ENCODE measurements around the gene ZNF664.

The ZNF664 gene

DNA sequence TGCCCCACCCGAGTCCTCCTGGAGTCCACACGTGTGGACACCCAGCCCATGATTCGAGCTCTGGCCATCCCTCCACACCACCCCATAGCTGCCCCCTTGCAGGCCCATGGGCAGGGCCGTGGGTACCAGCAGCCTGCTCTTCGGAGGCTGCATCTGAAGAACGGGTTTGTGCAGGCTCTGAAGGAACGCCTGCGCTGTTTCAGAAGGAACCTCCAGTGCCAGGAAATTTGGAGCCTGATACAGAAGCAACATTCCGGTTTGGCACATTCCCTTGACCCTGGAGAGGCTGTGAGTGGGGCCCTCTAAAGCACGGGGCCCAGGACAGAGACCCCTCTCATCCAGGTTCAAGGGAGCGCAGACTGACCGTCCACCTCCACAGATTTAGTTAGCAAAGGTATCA is 57.0 kb downstream of the ZNF664 start:
- H3K4me3 ChIP-seq (ENCODE audit: low read length), result no peak overlapping the region
- H3K27ac ChIP-seq (ENCODE audit: low read depth, low read length), result no peak overlapping the region
- H3K36me3 ChIP-seq (ENCODE audit: control insufficient read depth, insufficient read depth, low read length), result no peaks in the 10 kb centered on the region
- no peaks in the 10 kb centered on the region for H3K4me1 ChIP-seq (ENCODE audit: control insufficient read depth, insufficient read depth, low read length)
- no peak overlapping the region for H3K9ac ChIP-seq (ENCODE audit: low read length)
- H3K27me3 ChIP-seq (ENCODE audit: control insufficient read depth, insufficient read depth, low read length), result no peaks in the 10 kb centered on the region

GRCh38 chr12:124030510-124030909 is 57.5 kb downstream of the ZNF664 start:
- Histone ChIP-seq H3K27me3 (ENCODE audit: control insufficient read depth, insufficient read depth, low read length) (no peaks in the 10 kb centered on the region), H3K4me3 (ENCODE audit: low read length) (no peak overlapping the region), H3K4me1 (ENCODE audit: control insufficient read depth, insufficient read depth, low read length) (no peaks in the 10 kb centered on the region), H3K36me3 (ENCODE audit: control insufficient read depth, insufficient read depth, low read length) (no peaks in the 10 kb centered on the region), H3K27ac (ENCODE audit: low read depth, low read length) (no peak overlapping the region), H3K9ac (ENCODE audit: low read length) (no peak overlapping the region)

DNA sequence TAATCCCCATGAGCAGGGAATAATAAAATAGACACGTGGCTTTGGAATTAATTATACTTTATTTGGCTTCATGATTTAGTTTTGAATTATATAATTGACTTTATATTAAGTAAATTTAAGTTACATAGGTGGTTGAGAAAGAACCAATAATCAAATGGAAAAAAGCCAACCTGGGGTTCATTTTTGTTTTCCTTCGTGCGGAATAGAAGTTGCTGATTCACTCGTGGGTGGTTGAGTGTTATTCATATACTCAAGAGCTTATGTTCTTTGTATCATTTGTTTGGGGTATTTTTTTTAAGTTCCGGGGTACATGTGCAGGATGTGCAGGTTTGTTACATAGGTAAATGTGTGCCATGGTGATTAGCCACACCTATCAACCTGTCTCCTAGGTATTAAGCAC is 58.0 kb downstream of the ZNF664 start:
- Histone ChIP-seq H3K4me3 (ENCODE audit: low read length) (no peak overlapping the region), H3K9ac (ENCODE audit: low read length) (no peak overlapping the region), H3K36me3 (ENCODE audit: control insufficient read depth, insufficient read depth, low read length) (no peaks in the 10 kb centered on the region), H3K27ac (ENCODE audit: low read depth, low read length) (no peak overlapping the region), H3K27me3 (ENCODE audit: control insufficient read depth, insufficient read depth, low read length) (no peaks in the 10 kb centered on the region), H3K4me1 (ENCODE audit: control insufficient read depth, insufficient read depth, low read length) (no peaks in the 10 kb centered on the region)

DNA sequence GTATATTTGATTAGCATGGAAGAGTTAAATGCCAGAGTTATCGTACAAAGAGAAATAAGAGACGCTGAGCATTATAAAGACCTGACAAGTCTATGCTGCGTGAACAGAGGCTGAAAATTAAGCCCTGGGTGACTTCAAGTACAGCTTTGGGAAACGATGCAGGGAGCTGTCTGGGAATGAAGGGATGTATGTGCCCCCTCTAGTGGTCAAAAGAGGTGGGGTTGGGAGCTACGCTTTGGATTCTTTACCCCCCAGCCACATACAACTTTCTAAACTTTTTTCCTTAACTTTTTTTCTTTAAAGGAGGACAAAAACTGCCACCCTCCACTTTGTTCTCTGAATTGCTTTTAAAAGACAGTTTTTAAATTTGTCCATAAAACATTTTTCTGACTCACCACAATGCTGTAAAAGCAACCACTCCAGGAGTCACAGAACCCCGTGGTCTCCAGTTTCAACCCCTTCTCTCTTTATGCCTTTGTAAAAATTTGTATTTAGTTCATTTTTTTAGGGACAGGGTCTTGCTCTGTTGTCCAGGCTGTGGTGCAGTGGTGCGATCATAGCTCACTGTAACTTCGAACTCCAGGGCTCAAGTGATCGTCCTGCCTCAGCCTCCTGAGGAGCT is 59.4 kb downstream of the ZNF664 start:
- Histone ChIP-seq H3K4me1 (ENCODE audit: control insufficient read depth, insufficient read depth, low read length) (no peaks in the 10 kb centered on the region), H3K36me3 (ENCODE audit: control insufficient read depth, insufficient read depth, low read length) (no peaks in the 10 kb centered on the region), H3K4me3 (ENCODE audit: low read length) (no peak overlapping the region), H3K27me3 (ENCODE audit: control insufficient read depth, insufficient read depth, low read length) (no peaks in the 10 kb centered on the region), H3K9ac (ENCODE audit: low read length) (no peak overlapping the region), H3K27ac (ENCODE audit: low read depth, low read length) (no peak overlapping the region)

DNA sequence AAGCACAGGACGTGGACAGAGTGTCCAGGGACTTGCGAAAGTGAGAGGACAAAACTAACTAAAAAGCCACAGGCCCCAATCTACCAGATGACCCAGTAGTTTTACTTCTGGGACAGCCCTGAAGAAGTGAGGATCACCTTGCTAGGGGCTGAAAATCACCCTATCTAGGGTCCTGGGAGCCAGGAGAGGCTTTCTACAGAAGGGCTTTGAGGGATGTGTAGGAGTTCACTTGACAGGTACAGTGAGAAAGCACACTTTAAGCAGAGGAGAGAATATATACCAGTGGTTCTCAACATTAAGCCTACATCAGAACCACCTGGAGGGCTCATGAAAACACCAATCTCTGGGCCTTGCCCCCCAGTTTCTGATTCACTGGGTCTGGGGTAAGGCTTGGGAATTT is 60.8 kb downstream of the ZNF664 start:
- H3K36me3 ChIP-seq (ENCODE audit: control insufficient read depth, insufficient read depth, low read length), result no peaks in the 10 kb centered on the region
- H3K4me1 ChIP-seq (ENCODE audit: control insufficient read depth, insufficient read depth, low read length), result no peaks in the 10 kb centered on the region
- no peak overlapping the region for H3K4me3 ChIP-seq (ENCODE audit: low read length)
- H3K27me3 ChIP-seq (ENCODE audit: control insufficient read depth, insufficient read depth, low read length), result no peaks in the 10 kb centered on the region
- H3K27ac ChIP-seq (ENCODE audit: low read depth, low read length), result no peak overlapping the region
- H3K9ac ChIP-seq (ENCODE audit: low read length), result no peak overlapping the region

GRCh38 chr12:124034297-124034696 is 61.3 kb downstream of the ZNF664 start:
- H3K36me3 ChIP-seq (ENCODE audit: control insufficient read depth, insufficient read depth, low read length), result no peaks in the 10 kb centered on the region
- no peaks in the 10 kb centered on the region for H3K27me3 ChIP-seq (ENCODE audit: control insufficient read depth, insufficient read depth, low read length)
- H3K27ac ChIP-seq (ENCODE audit: low read depth, low read length), result no peak overlapping the region

GRCh38 chr12:124035163-124035562 is 62.1 kb downstream of the ZNF664 start:
- no peak overlapping the region for H3K4me3 ChIP-seq (ENCODE audit: low read length)
- no peaks in the 10 kb centered on the region for H3K36me3 ChIP-seq (ENCODE audit: control insufficient read depth, insufficient read depth, low read length)
- H3K27me3 ChIP-seq (ENCODE audit: control insufficient read depth, insufficient read depth, low read length), result no peaks in the 10 kb centered on the region
- no peaks in the 10 kb centered on the region for H3K4me1 ChIP-seq (ENCODE audit: control insufficient read depth, insufficient read depth, low read length)
- H3K27ac ChIP-seq (ENCODE audit: low read depth, low read length), result no peak overlapping the region
- H3K9ac ChIP-seq (ENCODE audit: low read length), result no peak overlapping the region

More at GRCh38 chr12:124034297-124034696, 61.3 kb downstream of the ZNF664 start:
- no peak overlapping the region for H3K9ac ChIP-seq (ENCODE audit: low read length)
- no peaks in the 10 kb centered on the region for H3K4me1 ChIP-seq (ENCODE audit: control insufficient read depth, insufficient read depth, low read length)
- H3K4me3 ChIP-seq (ENCODE audit: low read length), result no peak overlapping the region

DNA sequence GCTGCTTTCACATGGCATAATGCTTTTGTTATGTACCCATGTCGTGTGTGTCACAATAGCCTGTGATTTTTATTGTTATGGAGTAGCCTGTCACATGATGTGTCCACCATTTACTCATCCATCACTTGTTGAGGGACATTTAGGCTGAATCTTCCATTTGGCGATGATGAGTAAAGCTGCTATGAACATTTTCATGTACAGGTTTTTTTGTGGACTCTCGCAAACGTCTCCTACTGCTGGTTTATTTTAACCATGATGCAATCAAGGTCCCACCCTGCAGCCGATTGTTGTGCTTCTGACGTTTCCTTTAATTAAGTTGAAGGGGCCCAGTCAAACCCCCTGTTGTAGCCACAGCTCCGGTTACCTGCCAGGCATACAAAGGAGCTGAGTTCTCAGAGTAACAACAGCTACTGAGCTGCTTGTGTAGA is 63.2 kb downstream of the ZNF664 start:
- H3K27me3 ChIP-seq (ENCODE audit: control insufficient read depth, insufficient read depth, low read length), result no peaks in the 10 kb centered on the region
- no peak overlapping the region for H3K9ac ChIP-seq (ENCODE audit: low read length)
- no peaks in the 10 kb centered on the region for H3K36me3 ChIP-seq (ENCODE audit: control insufficient read depth, insufficient read depth, low read length)
- H3K27ac ChIP-seq (ENCODE audit: low read depth, low read length), result no peak overlapping the region
- no peak overlapping the region for H3K4me3 ChIP-seq (ENCODE audit: low read length)
- no peaks in the 10 kb centered on the region for H3K4me1 ChIP-seq (ENCODE audit: control insufficient read depth, insufficient read depth, low read length)

DNA sequence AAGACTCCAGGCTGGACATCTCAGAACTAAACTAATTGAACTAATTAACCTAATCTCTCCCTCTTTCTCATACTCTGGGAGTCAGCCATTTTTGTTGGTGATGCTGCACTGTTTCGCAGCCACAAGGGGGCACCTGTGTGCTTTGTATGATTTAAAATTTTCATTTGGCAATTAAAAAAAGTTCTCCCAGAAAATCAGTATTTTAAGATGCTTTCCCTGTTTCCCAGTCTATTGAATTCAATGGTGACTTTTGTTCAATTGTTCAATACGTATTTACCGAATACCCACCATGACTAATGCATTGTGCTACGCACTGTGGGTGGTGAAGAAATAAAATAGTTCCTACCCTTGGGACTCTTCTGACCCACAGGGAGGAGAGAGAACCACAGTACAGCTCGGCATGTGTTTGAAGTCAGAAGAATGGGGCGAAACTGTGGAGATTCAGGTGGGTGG is 63.7 kb downstream of the ZNF664 start:
- no peak overlapping the region for H3K27ac ChIP-seq (ENCODE audit: low read depth, low read length)
- H3K36me3 ChIP-seq (ENCODE audit: control insufficient read depth, insufficient read depth, low read length), result no peaks in the 10 kb centered on the region
- H3K9ac ChIP-seq (ENCODE audit: low read length), result no peak overlapping the region
- no peak overlapping the region for H3K4me3 ChIP-seq (ENCODE audit: low read length)
- no peaks in the 10 kb centered on the region for H3K4me1 ChIP-seq (ENCODE audit: control insufficient read depth, insufficient read depth, low read length)
- H3K27me3 ChIP-seq (ENCODE audit: control insufficient read depth, insufficient read depth, low read length), result no peaks in the 10 kb centered on the region

- H3K36me3 ChIP-seq (ENCODE audit: control insufficient read depth, insufficient read depth, low read length), result no peaks in the 10 kb centered on the region
Observed at GRCh38 chr12:124037331-124037730, 64.3 kb downstream of the ZNF664 start.

DNA sequence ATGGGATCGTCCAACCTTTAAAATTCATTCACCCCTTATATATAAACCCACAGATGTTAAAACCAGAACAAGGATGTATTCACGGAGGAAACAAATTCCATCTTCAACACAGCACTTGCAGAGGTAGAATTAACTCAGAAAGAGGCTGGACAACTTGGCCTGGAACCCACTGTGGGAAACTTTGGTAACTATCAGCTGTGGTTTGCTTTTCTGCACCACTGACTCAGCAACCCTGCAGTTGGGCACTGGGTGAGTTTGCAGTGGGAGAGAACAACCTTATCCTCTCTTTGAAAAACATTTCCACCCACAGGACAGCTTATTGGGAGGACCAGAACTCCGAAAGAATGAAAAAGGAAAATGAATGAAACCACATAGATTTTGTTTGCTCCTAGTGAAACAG is 66.3 kb downstream of the ZNF664 start:
- no peak overlapping the region for H3K9ac ChIP-seq (ENCODE audit: low read length)
- H3K4me1 ChIP-seq (ENCODE audit: control insufficient read depth, insufficient read depth, low read length), result no peaks in the 10 kb centered on the region
- no peaks in the 10 kb centered on the region for H3K36me3 ChIP-seq (ENCODE audit: control insufficient read depth, insufficient read depth, low read length)
- no peak overlapping the region for H3K27ac ChIP-seq (ENCODE audit: low read depth, low read length)
- no peaks in the 10 kb centered on the region for H3K27me3 ChIP-seq (ENCODE audit: control insufficient read depth, insufficient read depth, low read length)
- H3K4me3 ChIP-seq (ENCODE audit: low read length), result no peak overlapping the region

More at GRCh38 chr12:124037331-124037730, 64.3 kb downstream of the ZNF664 start:
- Histone ChIP-seq H3K4me1 (ENCODE audit: control insufficient read depth, insufficient read depth, low read length) (no peaks in the 10 kb centered on the region), H3K27me3 (ENCODE audit: control insufficient read depth, insufficient read depth, low read length) (no peaks in the 10 kb centered on the region), H3K27ac (ENCODE audit: low read depth, low read length) (no peak overlapping the region), H3K9ac (ENCODE audit: low read length) (no peak overlapping the region), H3K4me3 (ENCODE audit: low read length) (no peak overlapping the region)

GRCh38 chr12:124040291-124040690 is 67.3 kb downstream of the ZNF664 start:
- no peaks in the 10 kb centered on the region for H3K36me3 ChIP-seq (ENCODE audit: control insufficient read depth, insufficient read depth, low read length)
- no peak overlapping the region for H3K4me3 ChIP-seq (ENCODE audit: low read length)
- H3K4me1 ChIP-seq (ENCODE audit: control insufficient read depth, insufficient read depth, low read length), result no peaks in the 10 kb centered on the region
- no peaks in the 10 kb centered on the region for H3K27me3 ChIP-seq (ENCODE audit: control insufficient read depth, insufficient read depth, low read length)
- H3K27ac ChIP-seq (ENCODE audit: low read depth, low read length), result no peak overlapping the region
- H3K9ac ChIP-seq (ENCODE audit: low read length), result no peak overlapping the region

DNA sequence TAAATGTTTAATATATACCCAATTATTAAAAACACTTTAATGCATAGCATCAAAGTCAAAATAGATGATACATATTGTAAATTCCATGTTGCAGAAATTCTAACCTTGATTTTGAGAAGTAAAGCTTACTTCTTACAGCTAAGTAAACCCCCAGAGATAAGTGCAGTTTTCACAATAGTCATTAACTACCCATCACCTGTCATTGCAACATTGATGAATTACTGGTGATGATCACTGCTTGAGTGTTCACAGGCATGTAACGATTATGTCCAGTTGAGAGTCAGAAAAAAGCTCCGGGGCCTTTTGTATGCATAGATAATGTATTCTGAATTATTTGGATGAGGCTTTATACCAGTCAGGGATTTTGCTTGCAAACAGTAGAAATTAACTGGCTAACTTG is 67.7 kb downstream of the ZNF664 start:
- Histone ChIP-seq H3K4me3 (ENCODE audit: low read length) (no peak overlapping the region), H3K9ac (ENCODE audit: low read length) (no peak overlapping the region), H3K4me1 (ENCODE audit: control insufficient read depth, insufficient read depth, low read length) (no peaks in the 10 kb centered on the region), H3K27ac (ENCODE audit: low read depth, low read length) (no peak overlapping the region), H3K27me3 (ENCODE audit: control insufficient read depth, insufficient read depth, low read length) (no peaks in the 10 kb centered on the region), H3K36me3 (ENCODE audit: control insufficient read depth, insufficient read depth, low read length) (no peaks in the 10 kb centered on the region)
